ENCODE results near the gene SLC7A6OS.

Gene SLC7A6OS

GRCh38 chr16:68357923-68358322 is 47.2 kb upstream of the SLC7A6OS start:
- TF ChIP-seq GABPA (IDR thresholded peaks at IDR 0.05; ENCODE audit: low read depth) (no peak), POLR2AphosphoS5 (IDR thresholded peaks at IDR 0.05; ENCODE audit: low read depth) (no peak), CTCF (IDR thresholded peaks at IDR 0.05; ENCODE audit: insufficient read depth, low read length) (no peak), REST (IDR thresholded peaks at IDR 0.05; ENCODE audit: insufficient replicate concordance, low read depth) (no peak), SPI1 (IDR thresholded peaks at IDR 0.05; ENCODE audit: borderline replicate concordance, low read depth) (no peak)
- H3K27ac ChIP-seq (replicated peaks) = no peak overlapping the region
- H3K27me3 ChIP-seq (ENCODE audit: insufficient read depth, poor library complexity, severe bottlenecking) = no peaks in the 10 kb centered on the region
- no peak for DNase-seq (ENCODE audit: low read depth in 1 of 2, low spot score in 1 of 2)
- H3K4me3 ChIP-seq (replicated peaks; ENCODE audit: insufficient read depth, low read length) = no peak overlapping the region

- DNase-seq (ENCODE audit: low read depth in 1 of 2, low spot score in 1 of 2) = no peak
- Histone ChIP-seq H3K27me3 (ENCODE audit: insufficient read depth, poor library complexity, severe bottlenecking) (no peaks in the 10 kb centered on the region), H3K4me3 (replicated peaks; ENCODE audit: insufficient read depth, low read length) (no peak overlapping the region), H3K27ac (replicated peaks) (no peak overlapping the region)
- TF ChIP-seq POLR2AphosphoS5 (IDR thresholded peaks at IDR 0.05; ENCODE audit: low read depth) = no peak
- no peak for TF ChIP-seq SPI1 (IDR thresholded peaks at IDR 0.05; ENCODE audit: borderline replicate concordance, low read depth)
- TF ChIP-seq REST (IDR thresholded peaks at IDR 0.05; ENCODE audit: insufficient replicate concordance, low read depth) = no peak
- TF ChIP-seq GABPA (IDR thresholded peaks at IDR 0.05; ENCODE audit: low read depth) = no peak
- no peak for TF ChIP-seq CTCF (IDR thresholded peaks at IDR 0.05; ENCODE audit: insufficient read depth, low read length)
These were observed 46.8 kb upstream of the SLC7A6OS start for GRCh38 chr16:68357521-68357922.

- H3K27ac ChIP-seq (replicated peaks) = no peak overlapping the region
- TF ChIP-seq SPI1 (IDR thresholded peaks at IDR 0.05; ENCODE audit: borderline replicate concordance, low read depth) (no peak), POLR2AphosphoS5 (IDR thresholded peaks at IDR 0.05; ENCODE audit: low read depth) (no peak), GABPA (IDR thresholded peaks at IDR 0.05; ENCODE audit: low read depth) (no peak), REST (IDR thresholded peaks at IDR 0.05; ENCODE audit: insufficient replicate concordance, low read depth) (no peak), CTCF (IDR thresholded peaks at IDR 0.05; ENCODE audit: insufficient read depth, low read length) (no peak)
- no peaks in the 10 kb centered on the region for H3K27me3 ChIP-seq (ENCODE audit: insufficient read depth, poor library complexity, severe bottlenecking)
- H3K4me3 ChIP-seq (replicated peaks; ENCODE audit: insufficient read depth, low read length) = no peak overlapping the region
- no peak for DNase-seq (ENCODE audit: low read depth in 1 of 2, low spot score in 1 of 2)
These were observed 46.2 kb upstream of the SLC7A6OS start for GRCh38 chr16:68356919-68357286.
